Neutrophil (primary cell): ENCODE measurements around the gene ZGRF1.

Source experiments
- H3K27ac ChIP-seq: fragments of 200-600 bp; sonication (generic); 2 replicates; pipeline ENCODE4 v1.5.1; 2016; ENCODE audit warnings: mild to moderate bottlenecking, moderate library complexity
- H3K27me3 ChIP-seq: fragments of 200-600 bp; sonication (generic); 2 replicates; pipeline ENCODE4 v1.6.0; 2016; ENCODE audit warnings: mild to moderate bottlenecking
- H3K36me3 ChIP-seq: fragments of 200-600 bp; sonication (generic); 2 replicates; pipeline ENCODE4 v1.5.1; 2017
- H3K4me1 ChIP-seq, 2 experiments: fragments of 200-600 bp in 1 of 2; sonication (generic) in 1 of 2; 1 replicate in 1 of 2; 2 replicates in 1 of 2; pipeline versions ENCODE4 v1.5.1 to v1.6.1; 2013 to 2016; ENCODE audit warnings: low read depth in 1 of 2, low read length in 1 of 2, mild to moderate bottlenecking in 1 of 2, moderate library complexity in 1 of 2; ENCODE audit not compliant: control insufficient read depth in 1 of 2, insufficient read depth in 1 of 2
- H3K4me3 ChIP-seq, 2 experiments: fragments of 200-600 bp in 1 of 2; sonication (generic) in 1 of 2; 1 replicate in 1 of 2; 2 replicates in 1 of 2; pipeline ENCODE4 v1.5.1; 2013 to 2016; ENCODE audit warnings: low read depth in 1 of 2, low read length in 1 of 2, mild to moderate bottlenecking in 1 of 2, moderate library complexity in 1 of 2
- H3K9me3 ChIP-seq: fragments of 200-600 bp; sonication (generic); 2 replicates; pipeline ENCODE4 v1.5.1; 2016
- TF ChIP-seq, protein P1 (sequence below): fragments of 200-600 bp; sonication (generic); IDR thresholded peaks from 2 replicates; pipeline ENCODE4 v1.5.1; 2016; ENCODE audit warnings: antibody characterized with exemption

Gene ZGRF1

DNA sequence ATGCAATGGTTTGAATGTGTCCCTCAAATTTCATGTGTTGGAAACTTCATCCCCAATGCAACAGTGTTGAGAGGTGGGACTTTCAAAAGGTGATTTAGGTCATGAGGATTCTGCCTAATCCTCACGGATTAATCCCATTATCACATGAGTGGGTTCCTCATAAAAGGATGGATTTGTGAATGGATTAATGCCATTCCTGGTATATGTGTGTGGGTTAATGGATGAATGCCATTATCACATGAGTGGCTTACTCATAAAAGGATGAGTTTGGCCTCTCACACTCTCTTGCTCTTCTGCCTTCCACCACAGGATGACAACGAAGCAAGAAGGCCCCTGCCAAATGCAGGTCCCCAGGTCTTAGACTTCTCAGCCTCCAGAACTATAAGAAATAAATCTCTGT, 90.2 kb downstream of the ZGRF1 start:
- TF ChIP-seq, protein P1, sequence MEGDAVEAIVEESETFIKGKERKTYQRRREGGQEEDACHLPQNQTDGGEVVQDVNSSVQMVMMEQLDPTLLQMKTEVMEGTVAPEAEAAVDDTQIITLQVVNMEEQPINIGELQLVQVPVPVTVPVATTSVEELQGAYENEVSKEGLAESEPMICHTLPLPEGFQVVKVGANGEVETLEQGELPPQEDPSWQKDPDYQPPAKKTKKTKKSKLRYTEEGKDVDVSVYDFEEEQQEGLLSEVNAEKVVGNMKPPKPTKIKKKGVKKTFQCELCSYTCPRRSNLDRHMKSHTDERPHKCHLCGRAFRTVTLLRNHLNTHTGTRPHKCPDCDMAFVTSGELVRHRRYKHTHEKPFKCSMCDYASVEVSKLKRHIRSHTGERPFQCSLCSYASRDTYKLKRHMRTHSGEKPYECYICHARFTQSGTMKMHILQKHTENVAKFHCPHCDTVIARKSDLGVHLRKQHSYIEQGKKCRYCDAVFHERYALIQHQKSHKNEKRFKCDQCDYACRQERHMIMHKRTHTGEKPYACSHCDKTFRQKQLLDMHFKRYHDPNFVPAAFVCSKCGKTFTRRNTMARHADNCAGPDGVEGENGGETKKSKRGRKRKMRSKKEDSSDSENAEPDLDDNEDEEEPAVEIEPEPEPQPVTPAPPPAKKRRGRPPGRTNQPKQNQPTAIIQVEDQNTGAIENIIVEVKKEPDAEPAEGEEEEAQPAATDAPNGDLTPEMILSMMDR: no peak
- H3K27me3 ChIP-seq: no peaks in the 10 kb centered on the region

DNA sequence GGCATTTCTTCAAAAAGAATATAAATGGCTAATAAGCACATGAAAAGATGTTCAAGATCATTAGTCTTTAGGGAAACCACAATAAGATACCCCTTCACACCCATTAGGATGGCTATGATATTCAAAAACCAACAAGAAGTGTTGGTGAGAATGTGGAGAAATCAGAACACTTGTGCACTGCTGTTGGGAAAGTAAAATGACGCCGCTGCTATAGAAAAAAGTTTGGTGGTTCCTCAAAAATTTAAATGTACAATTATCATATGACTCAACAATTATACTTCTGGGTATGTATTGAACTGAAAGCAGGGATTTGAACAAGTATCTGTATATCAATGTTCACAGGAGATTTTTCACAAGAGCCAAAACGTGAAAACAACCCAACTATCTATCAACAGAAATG, 91.4 kb downstream of the ZGRF1 start:
- TF ChIP-seq, protein P1: no peak
- Histone ChIP-seq H3K27ac (no peak overlapping the region), H3K4me1 (peaks cover 11 to 14% of the 10 kb centered on the region in 2 experiments), H3K36me3 (no peaks in the 10 kb centered on the region), H3K27me3 (no peaks in the 10 kb centered on the region), H3K9me3 (no peaks in the 10 kb centered on the region), H3K4me3 (no peak overlapping the region)

More for the DNA sequence above, 90.2 kb downstream of the ZGRF1 start:
- H3K36me3 ChIP-seq: no peaks in the 10 kb centered on the region
- H3K4me1 ChIP-seq: peaks cover 11 to 14% of the 10 kb centered on the region in 2 experiments
- H3K4me3 ChIP-seq: no peak overlapping the region
- H3K9me3 ChIP-seq: no peaks in the 10 kb centered on the region
- H3K27ac ChIP-seq: no peak overlapping the region

DNA sequence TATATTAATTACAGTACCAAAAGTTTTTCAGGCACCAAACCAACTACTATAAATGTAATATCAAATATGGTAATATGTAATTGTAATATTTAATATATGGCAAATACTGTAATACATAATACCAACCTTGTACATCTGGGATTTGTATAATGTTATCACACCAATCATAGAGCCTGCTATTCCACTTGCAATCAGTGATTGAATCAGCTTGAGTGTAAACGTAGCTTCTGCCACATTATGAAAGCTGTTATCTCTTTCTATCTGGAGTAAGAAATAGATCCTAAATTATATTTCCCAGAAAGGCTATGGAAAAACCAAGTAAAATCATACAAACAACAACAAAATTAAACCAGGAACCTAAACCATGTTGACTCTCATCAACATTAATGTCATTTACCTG, 96.0 kb downstream of the ZGRF1 start:
- Histone ChIP-seq H3K4me1 (peaks cover 4 to 5% of the 10 kb centered on the region in 2 experiments), H3K36me3 (no peaks in the 10 kb centered on the region), H3K9me3 (no peaks in the 10 kb centered on the region), H3K27me3 (no peaks in the 10 kb centered on the region), H3K4me3 (no peak overlapping the region), H3K27ac (no peak overlapping the region)
- TF ChIP-seq, protein P1: no peak

DNA sequence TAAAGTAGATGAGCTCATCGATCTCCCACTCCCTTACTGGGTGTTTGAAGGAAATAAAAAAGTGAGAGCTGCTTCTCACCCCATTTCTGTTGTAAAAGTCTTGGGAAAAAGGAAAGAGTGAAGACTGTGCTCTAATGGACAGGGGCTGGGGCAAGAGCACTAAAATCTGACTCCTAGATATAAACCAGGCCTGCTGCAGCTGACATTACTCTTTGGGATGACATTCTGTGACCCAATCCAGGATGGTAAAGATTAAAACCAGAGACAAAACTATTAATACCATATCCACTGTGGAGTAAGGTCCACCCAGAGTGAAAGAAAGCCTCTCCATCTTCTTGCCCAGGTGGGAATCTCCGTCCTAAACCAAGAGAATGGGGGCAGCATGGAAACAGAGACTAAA, 100.6 kb downstream of the ZGRF1 start:
- no peaks in the 10 kb centered on the region for H3K4me1 ChIP-seq
- TF ChIP-seq, protein P1: no peak
- H3K9me3 ChIP-seq: no peaks in the 10 kb centered on the region
- H3K27me3 ChIP-seq: no peaks in the 10 kb centered on the region
- no peak overlapping the region for H3K27ac ChIP-seq
- H3K4me3 ChIP-seq: no peak overlapping the region
- no peaks in the 10 kb centered on the region for H3K36me3 ChIP-seq

DNA sequence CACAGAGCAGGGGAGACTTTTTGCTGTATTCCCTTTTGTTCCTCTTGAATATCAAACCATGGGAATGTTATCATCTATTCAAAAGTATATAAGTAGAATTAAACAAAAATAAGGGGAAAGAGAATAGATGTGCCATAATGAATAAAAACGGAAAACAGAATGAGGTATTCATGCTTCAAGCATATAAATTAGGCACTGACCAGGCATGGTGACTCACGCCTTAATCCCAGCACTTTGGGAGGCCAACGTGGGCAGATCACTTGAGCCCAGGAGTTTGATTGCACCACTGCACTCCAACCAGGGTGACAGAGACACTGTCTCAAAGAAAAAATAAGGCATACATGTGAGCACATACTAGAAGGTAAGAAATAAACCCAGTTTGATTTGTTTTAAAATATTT, 104.4 kb downstream of the ZGRF1 start:
- TF ChIP-seq, protein P1: no peak
- no peak overlapping the region for H3K27ac ChIP-seq
- no peaks in the 10 kb centered on the region for H3K4me1 ChIP-seq
- H3K27me3 ChIP-seq: peaks cover 3% of the 10 kb centered on the region
- H3K9me3 ChIP-seq: no peaks in the 10 kb centered on the region
- H3K36me3 ChIP-seq: no peaks in the 10 kb centered on the region
- no peak overlapping the region for H3K4me3 ChIP-seq

DNA sequence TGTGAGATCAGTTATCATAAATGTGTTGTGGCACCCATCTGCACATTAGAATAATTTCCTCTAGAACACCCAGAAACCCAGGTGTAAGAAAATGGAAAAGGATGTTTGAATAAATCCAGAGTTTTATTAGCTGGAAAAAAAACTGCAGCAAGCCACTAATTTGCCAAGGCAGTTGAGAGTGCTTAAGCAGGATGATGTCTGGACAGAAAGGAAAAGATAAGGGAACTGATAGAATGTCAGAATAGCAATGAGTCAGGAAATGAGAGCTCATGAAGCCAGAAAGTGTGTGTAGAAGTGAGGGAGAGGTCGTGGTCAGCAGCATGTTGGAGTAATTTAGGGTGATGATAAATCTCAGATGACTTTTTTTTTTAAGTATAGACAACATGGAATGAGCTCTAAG, 105.6 kb downstream of the ZGRF1 start:
- H3K27me3 ChIP-seq: peaks cover 13% of the 10 kb centered on the region
- TF ChIP-seq, protein P1: no peak
- no peak overlapping the region for H3K27ac ChIP-seq
- H3K4me1 ChIP-seq: no peaks in the 10 kb centered on the region
- no peak overlapping the region for H3K4me3 ChIP-seq
- H3K36me3 ChIP-seq: no peaks in the 10 kb centered on the region
- no peaks in the 10 kb centered on the region for H3K9me3 ChIP-seq
